Naive B cell (primary cell): ENCODE data around the gene BAZ1B. TPM values are rescaled to one million over a fixed set of nuclear protein-coding genes. Genes with fewer than 3 reads are reported as not detected.
"Not testable (repeated sequence)": the region's sequence is repeated elsewhere in the genome, so short reads cannot be mapped to it uniquely, and the experiment has no call there.

ENCODE experiments used
- ATAC-seq, 2 donors: fragments of 150-1000 bp; cut with Tn5 transposase; 2 replicates each; pipeline ENCODE4 v1.10.0; 2021; ENCODE audit warnings: low read depth in 2 of 2, mild to moderate bottlenecking in 2 of 2, moderate library complexity in 2 of 2
- DNase-seq: peaks from one replicate; pipeline ENCODE4 v3.0.0; 2022
- H3K27ac Mint-ChIP-seq, 6 donors: one replicate each; pipeline ENCODE4 v1.8.0; 2020 to 2022; ENCODE audit warnings: mild to moderate bottlenecking in 6 of 6, mixed read lengths in 6 of 6, moderate library complexity in 5 of 6, inconsistent platforms in 2 of 6
- H3K27me3 Mint-ChIP-seq, 3 donors: one replicate each; pipeline ENCODE4 v1.8.0; 2021 to 2022; ENCODE audit warnings: mixed read lengths in 3 of 3, mild to moderate bottlenecking in 1 of 3
- H3K36me3 Mint-ChIP-seq, 2 donors: one replicate each; pipeline ENCODE4 v1.8.0; 2020 to 2022; ENCODE audit warnings: mixed read lengths in 2 of 2, inconsistent platforms in 1 of 2, mild to moderate bottlenecking in 1 of 2
- H3K4me1 Mint-ChIP-seq, 3 donors: one replicate each; pipeline ENCODE4 v1.8.0; 2020 to 2022; ENCODE audit warnings: mixed read lengths in 3 of 3, inconsistent platforms in 1 of 3, mild to moderate bottlenecking in 1 of 3, moderate library complexity in 1 of 3
- H3K4me3 Mint-ChIP-seq, 8 donors: one replicate each; pipeline ENCODE4 v1.8.0; 2020 to 2022; ENCODE audit warnings: mild to moderate bottlenecking in 8 of 8, mixed read lengths in 8 of 8, moderate library complexity in 8 of 8, inconsistent platforms in 2 of 8
- H3K9me3 Mint-ChIP-seq, 7 donors: one replicate each; pipeline ENCODE4 v1.8.0; 2020 to 2022; ENCODE audit warnings: mixed read lengths in 7 of 7, mild to moderate bottlenecking in 5 of 7, inconsistent platforms in 2 of 7, moderate library complexity in 1 of 7
- polyA plus RNA-seq, 6 donors: library from polyadenylated mRNA; unstranded; fragments of 300-500 nt; fragmentation: Illumina TruSeq; gene quantifications; one replicate each; pipeline ENCODE4 v1.2.3, GENCODE V29; 2021; ENCODE audit warnings: low read depth in 6 of 6

The BAZ1B gene
- polyA plus RNA-seq, 6 donors from 2014 or later = 8.6 to 31.2 (median 13.5) TPM

GRCh38 chr7:73509463-73509862 lies 12.6 kb downstream of the BAZ1B start:
- Mint-ChIP-seq H3K27ac (peak overlapping the region in 1 of 6 donors; percentile 19), H3K27me3 (no peaks in the 10 kb centered on the region), H3K36me3 (peaks cover 21 to 24% of the 10 kb centered on the region in 2 donors), H3K4me3 (no peak overlapping the region), H3K4me1 (peaks cover 0 to 13% (median 12%) of the 10 kb centered on the region in 3 donors), H3K9me3 (no peaks in the 10 kb centered on the region)
- ATAC-seq (no peak), DNase-seq (no peak)

DNA sequence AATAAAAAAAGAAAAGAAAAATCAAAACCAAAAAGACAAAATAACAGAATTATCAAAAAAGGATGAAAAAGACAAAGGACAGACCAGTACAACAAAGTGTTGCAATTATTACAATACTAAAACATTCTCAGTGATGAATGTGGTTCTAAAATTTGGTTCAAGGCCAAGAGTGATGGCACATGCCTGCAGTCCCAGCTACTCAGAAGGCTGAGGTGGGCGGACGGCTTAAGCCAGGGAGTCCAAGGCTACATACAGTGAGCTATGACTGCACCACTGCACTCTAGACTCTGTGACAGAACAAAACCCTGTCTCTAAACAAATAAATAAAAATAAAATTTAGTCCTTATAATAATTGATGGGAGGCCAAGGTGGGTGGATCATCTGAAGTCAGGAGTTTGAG lies 14.5 kb downstream of the BAZ1B start:
- Mint-ChIP-seq H3K36me3 (peaks cover 20 to 35% of the 10 kb centered on the region in 2 donors), H3K9me3 (no peaks in the 10 kb centered on the region), H3K4me3 (peak overlapping the region in 1 of 8 donors; percentile 22), H3K4me1 (peaks cover 0 to 16% (median 3%) of the 10 kb centered on the region in 3 donors), H3K27ac (peak overlapping the region in 1 of 6 donors; percentile 65), H3K27me3 (no peaks in the 10 kb centered on the region)
- DNase-seq (no peak), ATAC-seq (no peak)

- Mint-ChIP-seq H3K4me1 (peaks cover 0 to 18% (median 0%) of the 10 kb centered on the region in 3 donors), H3K9me3 (no peaks in the 10 kb centered on the region), H3K27ac (no peak overlapping the region)
Observed at GRCh38 chr7:73504920-73505319, 17.2 kb downstream of the BAZ1B start.

GRCh38 chr7:73504017-73504416 lies 18.1 kb downstream of the BAZ1B start:
- Mint-ChIP-seq H3K9me3 (no peaks in the 10 kb centered on the region), H3K4me3 (no peak overlapping the region), H3K36me3 (peaks cover 21 to 46% of the 10 kb centered on the region in 2 donors), H3K4me1 (peaks cover 0 to 18% (median 0%) of the 10 kb centered on the region in 3 donors), H3K27ac (peak overlapping the region in 1 of 6 donors; percentile 47), H3K27me3 (no peaks in the 10 kb centered on the region)
- ATAC-seq (no peak), DNase-seq (no peak)

More at GRCh38 chr7:73504920-73505319, 17.2 kb downstream of the BAZ1B start:
- DNase-seq = no peak
- no peaks in the 10 kb centered on the region for H3K27me3 Mint-ChIP-seq
- no peak overlapping the region for H3K4me3 Mint-ChIP-seq
- peaks cover 21 to 46% of the 10 kb centered on the region in 2 donors for H3K36me3 Mint-ChIP-seq
- ATAC-seq = no peak

DNA sequence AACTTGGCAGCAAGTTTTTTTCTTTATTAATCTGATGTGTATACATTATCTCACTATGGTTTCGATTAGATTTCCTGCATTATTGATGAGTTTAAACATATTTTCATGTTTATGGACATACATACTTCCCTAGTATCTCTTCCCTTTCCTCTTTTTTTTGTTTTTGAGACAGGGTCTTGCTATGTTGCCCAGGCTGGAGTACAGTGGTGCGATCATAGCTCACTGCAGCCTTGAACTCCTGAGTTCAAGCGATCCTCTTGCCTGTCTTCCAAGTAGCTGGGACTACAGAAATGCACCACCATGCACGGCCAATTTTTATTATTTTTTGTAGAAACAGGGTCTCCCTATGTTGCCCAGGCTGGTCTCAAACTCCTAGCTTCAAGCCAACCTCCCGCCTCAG lies 18.9 kb downstream of the BAZ1B start:
- H3K36me3 Mint-ChIP-seq = peaks cover 26 to 42% of the 10 kb centered on the region in 2 donors
- no peaks in the 10 kb centered on the region for H3K9me3 Mint-ChIP-seq
- no peaks in the 10 kb centered on the region for H3K27me3 Mint-ChIP-seq
- ATAC-seq (no peak), DNase-seq (no peak)
- peaks cover 0 to 18% (median 0%) of the 10 kb centered on the region in 3 donors for H3K4me1 Mint-ChIP-seq
- no peak overlapping the region for H3K4me3 Mint-ChIP-seq
- H3K27ac Mint-ChIP-seq = no peak overlapping the region

DNA sequence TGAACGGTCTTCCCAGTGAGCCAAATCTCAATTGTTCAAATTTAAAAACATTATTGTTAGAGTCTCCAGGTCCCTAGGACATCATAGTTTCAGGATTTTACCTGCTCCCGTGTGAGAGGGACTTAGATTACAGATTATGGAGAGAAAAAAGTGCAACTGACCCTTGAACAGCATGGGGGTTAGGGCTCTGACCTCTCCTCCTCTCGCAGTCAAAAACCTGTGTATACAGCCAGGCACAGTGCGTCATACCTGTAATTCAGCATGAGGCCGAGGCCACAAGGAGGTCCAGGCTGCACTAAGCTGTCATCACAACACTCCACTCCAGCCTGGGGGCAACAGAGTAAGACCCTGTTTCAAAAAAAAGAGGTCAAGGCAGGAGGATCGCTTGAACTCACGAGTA lies 25.5 kb downstream of the BAZ1B start:
- Mint-ChIP-seq H3K9me3 (peaks cover 0 to 2% (median 0%) of the 10 kb centered on the region in 7 donors), H3K4me3 (no peak overlapping the region), H3K27me3 (no peaks in the 10 kb centered on the region), H3K36me3 (peaks cover 31 to 41% of the 10 kb centered on the region in 2 donors), H3K27ac (peak overlapping the region in 1 of 6 donors; percentile 68), H3K4me1 (peaks cover 0 to 12% (median 10%) of the 10 kb centered on the region in 3 donors)
- DNase-seq = no peak
- no peak for ATAC-seq

DNA sequence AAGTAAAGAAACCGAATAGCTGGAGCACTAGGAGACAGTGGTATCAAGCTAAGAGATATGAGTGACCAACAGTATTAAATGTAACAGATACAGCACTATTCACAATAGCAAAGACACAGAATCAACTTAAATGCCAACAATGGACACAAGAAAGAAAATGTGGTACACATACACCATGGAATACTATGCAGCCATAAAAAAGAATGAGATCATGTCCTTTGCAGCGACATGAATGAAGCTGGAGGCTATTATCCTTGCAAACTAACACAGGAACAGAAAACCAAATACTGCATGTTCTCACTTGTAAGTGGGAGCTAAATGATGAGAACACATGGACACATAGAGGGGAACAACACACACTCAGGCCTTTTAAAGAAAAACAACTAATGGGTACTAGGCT lies 26.6 kb downstream of the BAZ1B start:
- ATAC-seq, DNase-seq, H3K27me3 Mint-ChIP-seq, H3K4me3 Mint-ChIP-seq, H3K9me3 Mint-ChIP-seq, H3K4me1 Mint-ChIP-seq, H3K27ac Mint-ChIP-seq: not testable (repeated sequence)
- peaks cover 25 to 36% of the 10 kb centered on the region in 2 donors for H3K36me3 Mint-ChIP-seq

GRCh38 chr7:73489976-73490375 lies 32.1 kb downstream of the BAZ1B start:
- H3K36me3 Mint-ChIP-seq = peaks cover 8 to 20% of the 10 kb centered on the region in 2 donors
- peaks cover 2 to 10% (median 3%) of the 10 kb centered on the region in 3 donors for H3K4me1 Mint-ChIP-seq
- no peaks in the 10 kb centered on the region for H3K9me3 Mint-ChIP-seq
- H3K27ac Mint-ChIP-seq = no peak overlapping the region
- no peak for ATAC-seq
- H3K4me3 Mint-ChIP-seq = no peak overlapping the region
- no peaks in the 10 kb centered on the region for H3K27me3 Mint-ChIP-seq
- DNase-seq = no peak

DNA sequence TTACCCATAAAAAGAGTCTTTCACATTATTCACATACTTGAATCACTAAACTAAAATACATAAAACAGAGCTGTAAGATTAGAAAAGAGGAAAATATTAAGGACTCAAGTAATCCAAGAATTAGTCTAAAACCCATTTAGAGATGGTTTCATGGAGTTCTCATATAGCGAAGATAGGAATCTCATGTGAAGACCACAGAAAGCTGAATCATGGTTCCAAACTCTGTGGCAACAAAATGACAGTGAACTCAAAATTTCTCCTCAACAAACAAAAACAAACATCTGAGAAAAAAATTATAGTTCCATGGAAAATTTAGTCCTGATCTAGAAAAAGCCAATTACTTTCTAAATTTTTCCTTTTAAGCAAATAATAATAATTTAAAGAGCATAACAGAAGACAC lies 34.6 kb downstream of the BAZ1B start:
- H3K27ac Mint-ChIP-seq = peak overlapping the region in 3 of 6 donors; percentile 65 to 75 (median 68)
- DNase-seq (no peak), ATAC-seq (no peak)
- H3K4me3 Mint-ChIP-seq = no peak overlapping the region
- peaks cover 2 to 6% (median 3%) of the 10 kb centered on the region in 3 donors for H3K4me1 Mint-ChIP-seq
- H3K36me3 Mint-ChIP-seq = peaks cover 7 to 9% of the 10 kb centered on the region in 2 donors
- no peaks in the 10 kb centered on the region for H3K9me3 Mint-ChIP-seq
- H3K27me3 Mint-ChIP-seq = no peaks in the 10 kb centered on the region

GRCh38 chr7:73483171-73483570 lies 38.9 kb downstream of the BAZ1B start:
- Mint-ChIP-seq H3K27ac (peak overlapping the region in 2 of 6 donors; percentile 37 to 44), H3K9me3 (no peaks in the 10 kb centered on the region), H3K27me3 (no peaks in the 10 kb centered on the region), H3K4me1 (peaks cover 2 to 18% (median 15%) of the 10 kb centered on the region in 3 donors), H3K36me3 (peaks cover 23 to 25% of the 10 kb centered on the region in 2 donors), H3K4me3 (no peak overlapping the region)
- ATAC-seq = no peak
- no peak for DNase-seq

- Mint-ChIP-seq H3K36me3 (peaks cover 27 to 28% of the 10 kb centered on the region in 2 donors), H3K27ac (no peak overlapping the region), H3K4me3 (no peak overlapping the region), H3K4me1 (peaks cover 4 to 18% (median 15%) of the 10 kb centered on the region in 3 donors), H3K9me3 (no peaks in the 10 kb centered on the region), H3K27me3 (no peaks in the 10 kb centered on the region)
- DNase-seq = no peak
- no peak for ATAC-seq
Observed at GRCh38 chr7:73482746-73483145, 39.3 kb downstream of the BAZ1B start.

GRCh38 chr7:73481521-73481920 lies 40.6 kb downstream of the BAZ1B start:
- DNase-seq = not testable (repeated sequence)

GRCh38 chr7:73478549-73478948 lies 43.5 kb downstream of the BAZ1B start:
- peaks cover 34 to 38% of the 10 kb centered on the region in 2 donors for H3K36me3 Mint-ChIP-seq
- H3K9me3 Mint-ChIP-seq = no peaks in the 10 kb centered on the region
- DNase-seq = no peak
- H3K27ac Mint-ChIP-seq = peak overlapping the region in 1 of 6 donors; percentile 45
- no peak overlapping the region for H3K4me3 Mint-ChIP-seq
- no peak for ATAC-seq
- H3K27me3 Mint-ChIP-seq = no peaks in the 10 kb centered on the region
- peaks cover 12 to 28% (median 20%) of the 10 kb centered on the region in 3 donors for H3K4me1 Mint-ChIP-seq

More at GRCh38 chr7:73481521-73481920, 40.6 kb downstream of the BAZ1B start:
- peaks cover 30 to 40% of the 10 kb centered on the region in 2 donors for H3K36me3 Mint-ChIP-seq
- H3K4me3 Mint-ChIP-seq, ATAC-seq, H3K9me3 Mint-ChIP-seq, H3K27me3 Mint-ChIP-seq: not testable (repeated sequence)
- H3K4me1 Mint-ChIP-seq = peaks cover 11 to 21% (median 18%) of the 10 kb centered on the region in 3 donors
- H3K27ac Mint-ChIP-seq = peak overlapping the region in 1 of 6 donors; percentile 20

GRCh38 chr7:73477376-73477775 lies 44.7 kb downstream of the BAZ1B start:
- Mint-ChIP-seq H3K4me1 (peaks cover 12 to 24% (median 18%) of the 10 kb centered on the region in 3 donors), H3K36me3 (peaks cover 34 to 38% of the 10 kb centered on the region in 2 donors), H3K27ac (peak overlapping the region in 4 of 6 donors; percentile 11 to 76 (median 44)), H3K4me3 (no peak overlapping the region), H3K27me3 (no peaks in the 10 kb centered on the region), H3K9me3 (no peaks in the 10 kb centered on the region)
- ATAC-seq (no peak), DNase-seq (no peak)
